Osteocyte (in vitro differentiated cells): ENCODE results near the gene PRKCD. TPM values are rescaled to one million over a fixed set of nuclear protein-coding genes. Genes with fewer than 3 reads are reported as not detected.

Experiments used
- DNase-seq: peaks from one replicate; pipeline ENCODE4 v3.0.0; 2021; ENCODE audit warnings: mixed read lengths; ENCODE audit not compliant: unreplicated experiment; ENCODE audit errors: extremely low spot score
- H3K27ac Mint-ChIP-seq: one replicate; pipeline ENCODE4 v1.8.0; 2021; ENCODE audit warnings: mild to moderate bottlenecking, mixed read lengths; ENCODE audit not compliant: unreplicated experiment
- H3K27me3 Mint-ChIP-seq: one replicate; pipeline ENCODE4 v1.8.0; 2021; ENCODE audit warnings: mixed read lengths; ENCODE audit not compliant: unreplicated experiment
- H3K36me3 Mint-ChIP-seq: one replicate; pipeline ENCODE4 v1.8.0; 2021; ENCODE audit warnings: mixed read lengths; ENCODE audit not compliant: unreplicated experiment
- H3K4me1 Mint-ChIP-seq: one replicate; pipeline ENCODE4 v1.8.0; 2021; ENCODE audit warnings: mixed read lengths; ENCODE audit not compliant: unreplicated experiment
- H3K4me3 Mint-ChIP-seq: one replicate; pipeline ENCODE4 v1.8.0; 2021; ENCODE audit warnings: mild to moderate bottlenecking, moderate library complexity, mixed read lengths; ENCODE audit not compliant: unreplicated experiment
- H3K9me3 Mint-ChIP-seq: one replicate; pipeline ENCODE4 v1.8.0; 2021; ENCODE audit warnings: mixed read lengths; ENCODE audit not compliant: unreplicated experiment
- total RNA-seq: library from RNA; stranded (reverse); gene quantifications from 2 replicates; pipeline ENCODE4 v1.2.1, GENCODE V29; 2021
- TF ChIP-seq, protein P1 (sequence below): fragments of 200-600 bp; sonication (generic); IDR thresholded peaks from 2 replicates; pipeline ENCODE4 v1.5.0; 2021; ENCODE audit warnings: antibody characterized with exemption, mild to moderate bottlenecking, moderate library complexity

PRKCD gene
- total RNA-seq, 1 donor from 2014 or later, result 17.1 TPM

DNA sequence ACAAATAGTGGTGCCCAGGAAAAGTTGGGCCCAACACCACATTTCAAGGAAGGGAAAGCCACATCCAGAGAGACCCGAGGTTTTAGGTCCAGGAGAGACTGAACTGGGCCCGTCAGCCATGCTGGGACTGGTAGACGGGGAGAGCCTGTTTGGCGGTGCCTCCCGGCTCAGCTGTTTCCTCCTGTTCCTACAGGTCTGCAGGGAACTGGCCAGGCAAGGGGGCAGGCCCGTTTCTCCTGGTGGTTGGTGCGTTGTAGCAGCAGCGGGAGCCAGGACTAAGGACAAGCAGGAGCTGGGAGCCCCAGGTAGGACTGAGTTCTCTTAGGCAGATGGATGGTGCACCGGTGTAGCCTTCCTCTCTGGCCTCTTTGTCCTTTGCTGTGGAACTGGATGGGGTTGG is 3.9 kb downstream of the PRKCD start:
- no peaks in the 10 kb centered on the region for H3K27me3 Mint-ChIP-seq
- no peaks in the 10 kb centered on the region for H3K9me3 Mint-ChIP-seq
- TF ChIP-seq, protein P1, sequence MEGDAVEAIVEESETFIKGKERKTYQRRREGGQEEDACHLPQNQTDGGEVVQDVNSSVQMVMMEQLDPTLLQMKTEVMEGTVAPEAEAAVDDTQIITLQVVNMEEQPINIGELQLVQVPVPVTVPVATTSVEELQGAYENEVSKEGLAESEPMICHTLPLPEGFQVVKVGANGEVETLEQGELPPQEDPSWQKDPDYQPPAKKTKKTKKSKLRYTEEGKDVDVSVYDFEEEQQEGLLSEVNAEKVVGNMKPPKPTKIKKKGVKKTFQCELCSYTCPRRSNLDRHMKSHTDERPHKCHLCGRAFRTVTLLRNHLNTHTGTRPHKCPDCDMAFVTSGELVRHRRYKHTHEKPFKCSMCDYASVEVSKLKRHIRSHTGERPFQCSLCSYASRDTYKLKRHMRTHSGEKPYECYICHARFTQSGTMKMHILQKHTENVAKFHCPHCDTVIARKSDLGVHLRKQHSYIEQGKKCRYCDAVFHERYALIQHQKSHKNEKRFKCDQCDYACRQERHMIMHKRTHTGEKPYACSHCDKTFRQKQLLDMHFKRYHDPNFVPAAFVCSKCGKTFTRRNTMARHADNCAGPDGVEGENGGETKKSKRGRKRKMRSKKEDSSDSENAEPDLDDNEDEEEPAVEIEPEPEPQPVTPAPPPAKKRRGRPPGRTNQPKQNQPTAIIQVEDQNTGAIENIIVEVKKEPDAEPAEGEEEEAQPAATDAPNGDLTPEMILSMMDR, result no peak
- peaks cover 60% of the 10 kb centered on the region for H3K4me1 Mint-ChIP-seq
- no peaks in the 10 kb centered on the region for H3K36me3 Mint-ChIP-seq
- no peak for DNase-seq
- no peak overlapping the region for H3K27ac Mint-ChIP-seq
- no peak overlapping the region for H3K4me3 Mint-ChIP-seq

DNA sequence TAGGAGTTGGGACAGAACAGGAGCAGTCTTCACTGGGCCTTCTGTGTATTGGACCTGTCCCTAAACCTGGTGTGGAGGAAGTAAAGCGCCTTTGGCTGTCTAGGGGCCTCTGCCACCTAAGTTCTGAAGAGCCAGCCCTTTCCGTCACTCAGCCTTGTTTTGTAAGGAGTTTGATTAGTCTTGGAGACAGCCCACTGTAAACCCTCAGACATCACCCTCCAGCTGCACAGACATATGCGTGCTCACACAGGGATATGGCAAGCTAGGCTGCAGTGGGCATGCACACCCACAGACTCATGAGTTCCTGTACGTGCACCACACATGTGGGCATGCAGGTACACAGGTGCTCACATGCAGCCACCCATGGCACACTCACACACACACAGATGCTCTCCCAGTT is 5.2 kb downstream of the PRKCD start:
- Mint-ChIP-seq H3K27me3 (no peaks in the 10 kb centered on the region), H3K9me3 (no peaks in the 10 kb centered on the region), H3K36me3 (peaks cover 3% of the 10 kb centered on the region), H3K4me3 (no peak overlapping the region), H3K4me1 (peaks cover 64% of the 10 kb centered on the region), H3K27ac (peak overlapping the region; percentile 25)
- no peak for DNase-seq
- TF ChIP-seq, protein P1, result no peak

DNA sequence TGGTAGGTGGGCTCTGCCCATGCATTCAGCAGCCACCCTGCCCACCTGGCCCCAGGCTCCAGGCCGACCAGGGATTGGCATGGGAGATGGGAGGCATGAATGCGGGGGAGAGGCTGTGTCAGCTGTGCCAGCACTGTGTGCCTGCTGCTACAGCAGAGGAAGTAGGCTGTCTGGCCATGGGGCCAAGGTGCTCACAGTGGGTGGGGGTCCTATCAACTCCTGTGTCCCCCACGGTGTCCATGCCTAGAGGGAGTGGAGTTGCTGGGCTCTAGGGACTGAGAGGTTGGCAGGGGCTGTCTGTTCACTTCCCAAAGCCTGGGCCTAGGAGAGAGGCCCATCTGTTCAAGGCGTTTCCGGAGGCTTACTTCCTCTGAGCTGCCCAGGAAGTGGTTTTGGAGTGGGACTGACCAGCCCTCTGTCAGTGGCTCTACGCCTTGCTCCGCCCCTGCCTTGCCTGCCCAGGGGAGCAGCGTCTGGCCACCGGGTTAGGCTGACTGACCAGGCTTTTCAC is 5.8 kb downstream of the PRKCD start:
- no peak for DNase-seq
- H3K27me3 Mint-ChIP-seq, result no peaks in the 10 kb centered on the region
- H3K4me3 Mint-ChIP-seq, result no peak overlapping the region
- H3K4me1 Mint-ChIP-seq, result peaks cover 67% of the 10 kb centered on the region
- H3K27ac Mint-ChIP-seq, result no peak overlapping the region
- no peaks in the 10 kb centered on the region for H3K9me3 Mint-ChIP-seq
- H3K36me3 Mint-ChIP-seq, result peaks cover 3% of the 10 kb centered on the region
- TF ChIP-seq, protein P1, result no peak

DNA sequence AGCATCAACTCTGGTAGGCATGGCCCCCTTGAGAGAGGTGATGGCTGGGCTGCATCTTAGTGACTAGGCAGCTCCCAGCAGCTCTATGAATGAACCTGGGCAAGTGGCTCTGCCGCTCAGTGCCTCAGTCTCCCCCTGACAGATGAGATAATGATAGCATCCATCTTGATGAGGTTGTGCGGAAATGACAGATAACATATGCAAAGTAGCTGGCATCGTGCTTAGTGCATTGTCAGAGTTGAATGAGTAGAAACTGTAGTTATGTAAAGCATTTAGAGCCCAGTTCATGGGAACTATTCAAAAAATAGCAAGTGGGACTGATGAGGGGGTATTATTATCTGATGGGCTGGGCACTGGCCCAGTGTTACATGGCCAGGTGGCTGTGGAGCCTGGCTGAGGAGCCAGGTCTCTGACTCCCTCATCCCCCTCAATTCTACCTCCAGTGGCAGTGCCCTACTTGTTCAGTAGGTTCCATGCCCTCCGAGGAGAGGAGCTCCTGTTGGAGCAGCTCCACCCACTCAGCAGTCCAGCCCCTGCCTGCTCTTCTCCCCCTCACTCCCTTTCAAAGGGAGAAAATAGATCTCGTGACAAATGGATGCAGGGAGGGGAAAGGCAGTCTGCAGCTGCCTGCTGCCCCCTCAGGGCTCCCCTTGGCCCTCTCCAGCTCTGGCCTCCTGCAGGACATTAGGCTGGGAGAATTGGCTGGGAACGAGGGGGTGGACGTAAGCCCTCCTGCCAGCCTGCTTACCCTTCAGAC is 6.6 kb downstream of the PRKCD start:
- peaks cover 68% of the 10 kb centered on the region for H3K4me1 Mint-ChIP-seq
- DNase-seq, result no peak
- H3K9me3 Mint-ChIP-seq, result no peaks in the 10 kb centered on the region
- H3K27me3 Mint-ChIP-seq, result no peaks in the 10 kb centered on the region
- no peak overlapping the region for H3K4me3 Mint-ChIP-seq
- peak overlapping the region; percentile 32 for H3K27ac Mint-ChIP-seq
- H3K36me3 Mint-ChIP-seq, result peaks cover 3% of the 10 kb centered on the region
- TF ChIP-seq, protein P1, result no peak

DNA sequence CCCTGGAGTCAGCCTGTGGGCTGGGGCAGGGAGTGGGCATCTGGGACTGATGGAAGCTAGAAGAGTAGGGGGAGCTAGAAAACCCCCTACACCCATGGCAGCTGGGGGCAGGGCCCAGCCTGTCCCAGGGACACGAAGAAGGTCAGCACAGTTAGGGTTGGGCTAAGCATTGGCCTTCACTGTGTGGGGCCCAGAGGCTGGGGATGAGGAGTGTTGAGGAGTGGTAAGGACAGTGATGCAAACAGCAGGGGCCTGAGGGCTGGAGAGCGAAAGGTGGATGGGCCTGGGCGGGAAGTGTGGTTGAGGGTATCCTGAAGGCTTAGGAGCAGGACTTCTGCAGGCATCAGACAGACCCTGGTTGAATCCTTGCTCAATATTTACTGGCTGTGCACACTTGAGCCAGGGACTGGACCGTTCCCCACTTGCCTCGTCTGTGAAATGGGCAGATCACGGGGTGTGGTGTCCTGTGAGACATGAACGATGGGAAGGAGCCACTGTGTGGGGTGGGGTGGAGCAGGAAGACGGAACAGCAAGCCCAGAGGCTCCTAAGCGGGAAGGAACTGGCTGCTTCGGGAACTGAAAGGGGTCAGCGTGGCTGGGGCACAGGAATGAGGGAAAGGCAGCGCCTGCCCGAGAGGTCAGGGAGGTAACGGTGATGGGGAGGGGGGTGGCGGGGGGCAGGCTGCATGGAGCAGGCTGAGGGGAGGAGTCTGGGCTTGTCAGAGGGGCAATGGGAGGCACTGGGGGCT is 7.3 kb downstream of the PRKCD start:
- TF ChIP-seq, protein P1, result no peak
- DNase-seq, result no peak
- peaks cover 3% of the 10 kb centered on the region for H3K36me3 Mint-ChIP-seq
- no peak overlapping the region for H3K4me3 Mint-ChIP-seq
- H3K27me3 Mint-ChIP-seq, result no peaks in the 10 kb centered on the region
- H3K27ac Mint-ChIP-seq, result peak overlapping the region; percentile 91
- no peaks in the 10 kb centered on the region for H3K9me3 Mint-ChIP-seq
- peaks cover 62% of the 10 kb centered on the region for H3K4me1 Mint-ChIP-seq
